Posterior cingulate gyrus (tissue), 11 donors: ENCODE data around the gene ABHD8.
A peak's percentile ranks its signal among the peaks of the same experiment; 100 is the strongest.

ENCODE experiments used
- DNase-seq, 10 donors: peaks; one replicate each; pipeline versions ENCODE4 v3.0.0 to v3.0.0-alpha.2; 2020 to 2021; ENCODE audit warnings: mixed read lengths in 3 of 10
- intact Hi-C: fragments of 100-400 bp; cut with DNase I; formaldehyde crosslinking; loops from one replicate; pipeline ENCODE4 v1.15.1; 2023

ABHD8 gene

DNA sequence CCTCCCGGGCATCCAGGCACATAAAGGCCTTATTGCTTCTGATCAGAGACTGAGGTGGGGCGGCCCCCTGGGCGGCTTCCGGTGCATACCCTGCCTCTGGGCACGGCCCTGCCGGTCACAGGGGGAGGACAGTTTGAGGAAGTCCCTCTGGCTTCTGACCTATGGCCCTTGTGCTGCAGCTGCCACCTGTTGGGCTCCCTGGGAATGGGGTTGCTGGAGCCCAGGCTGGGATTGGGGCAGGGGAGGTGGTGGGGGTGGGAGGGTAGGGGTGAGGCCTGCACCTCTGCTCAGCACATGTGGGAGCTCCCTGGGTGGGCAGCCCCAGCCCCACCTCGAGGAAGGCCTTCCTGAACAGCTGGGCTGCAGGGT lies 20.7 kb upstream of the ABHD8 start:
- no peak for DNase-seq
- intact Hi-C loops: no loop called here

DNA sequence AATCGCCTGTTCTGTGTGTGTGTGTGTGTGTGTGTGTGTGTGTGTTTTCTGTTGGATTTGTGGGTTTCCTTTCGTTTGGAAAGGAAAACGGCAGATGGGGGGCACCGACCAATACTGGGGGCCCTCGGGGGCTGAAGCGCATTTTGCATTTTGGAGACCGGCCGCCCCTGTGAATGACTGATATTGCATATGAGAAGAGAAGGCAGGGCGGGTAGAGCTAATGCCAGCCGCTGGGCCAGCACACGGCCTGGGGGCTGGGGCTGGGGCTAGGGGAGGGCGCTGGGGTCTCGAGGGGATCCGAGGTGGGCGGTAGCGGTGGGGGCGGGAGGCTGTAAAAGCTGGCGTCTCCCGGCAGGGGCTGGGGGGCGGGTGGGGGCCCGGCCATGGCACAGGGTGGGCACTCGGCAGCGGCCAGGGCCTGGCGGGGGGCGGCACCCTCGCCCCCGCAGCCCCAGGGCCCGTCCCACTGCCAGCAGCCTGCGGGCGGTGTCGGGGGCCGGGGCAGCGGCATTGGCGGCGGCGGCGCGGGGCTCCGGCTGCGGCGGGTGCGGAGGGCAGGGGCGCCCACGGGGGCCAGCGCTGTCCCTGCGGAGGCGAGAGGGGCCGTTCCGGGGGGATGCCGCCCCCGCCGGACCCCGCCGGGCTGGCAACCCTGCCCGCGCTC lies 20.2 kb upstream of the ABHD8 start:
- intact Hi-C loops: no loop called here
- DNase-seq: no peak

DNA sequence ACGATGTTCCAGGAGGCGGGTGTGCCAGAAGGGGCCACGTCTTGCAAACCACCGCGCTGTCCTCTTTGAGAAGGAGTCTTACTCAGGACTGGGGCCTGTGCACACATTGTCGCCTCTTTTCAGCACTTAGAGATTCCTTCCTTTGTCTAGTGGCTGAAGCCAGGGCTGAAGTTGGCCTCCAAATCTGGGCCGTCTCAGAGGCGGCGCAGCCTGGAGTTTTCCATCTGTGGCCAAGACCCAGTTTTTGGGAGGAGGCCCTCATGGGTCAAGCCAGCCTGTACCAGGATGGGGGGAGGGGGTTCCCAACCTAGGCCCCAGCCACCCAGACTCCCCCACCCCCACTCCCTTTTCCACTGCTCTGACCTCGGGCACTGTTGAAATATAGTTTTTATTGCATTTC lies 19.6 kb upstream of the ABHD8 start:
- intact Hi-C loops: no loop called here
- peak in 2 of 10 donors; percentile 37 to 60 for DNase-seq

DNA sequence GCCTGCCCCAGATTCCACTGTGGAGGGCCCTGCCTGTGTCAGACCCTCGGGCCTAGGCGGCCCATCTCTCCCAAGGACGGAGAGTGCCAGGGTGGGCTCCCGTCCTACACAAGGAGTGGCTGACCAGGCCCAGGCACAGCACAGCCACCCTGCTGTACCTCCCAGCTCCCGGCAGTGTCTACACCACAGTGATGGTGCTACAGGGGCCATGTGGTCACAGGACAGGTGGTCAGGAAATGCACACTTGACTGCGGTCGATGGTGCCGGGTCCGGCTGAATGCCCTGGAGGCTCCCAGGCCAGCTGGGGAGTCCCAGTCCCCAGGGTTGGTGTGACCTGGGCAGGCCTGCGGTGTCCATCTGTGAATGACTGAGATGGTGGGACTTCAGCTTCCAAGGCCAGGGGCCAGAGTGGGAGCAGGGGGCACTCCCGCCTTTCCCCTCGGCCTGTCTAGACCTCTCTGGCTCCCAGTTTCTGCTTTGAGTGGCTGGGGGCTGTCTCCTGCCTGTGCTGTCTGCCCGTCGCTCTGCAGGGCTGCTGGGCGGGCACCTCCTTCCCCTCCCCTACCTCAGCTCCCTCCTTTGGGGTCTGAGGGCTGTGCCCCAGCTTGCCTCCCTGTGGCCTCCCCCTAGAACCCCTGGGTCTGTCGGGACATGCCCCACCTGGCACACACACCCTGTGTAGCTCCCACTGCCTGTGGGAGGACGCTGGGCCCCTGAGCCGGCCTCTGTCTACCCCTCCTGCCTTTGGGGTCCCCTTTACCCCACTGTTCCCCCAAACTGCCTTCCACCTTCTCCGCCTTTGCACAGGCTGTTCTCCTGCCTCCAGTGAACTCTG lies 18.6 kb upstream of the ABHD8 start:
- DNase-seq: no peak
- intact Hi-C loops: no loop called here

DNA sequence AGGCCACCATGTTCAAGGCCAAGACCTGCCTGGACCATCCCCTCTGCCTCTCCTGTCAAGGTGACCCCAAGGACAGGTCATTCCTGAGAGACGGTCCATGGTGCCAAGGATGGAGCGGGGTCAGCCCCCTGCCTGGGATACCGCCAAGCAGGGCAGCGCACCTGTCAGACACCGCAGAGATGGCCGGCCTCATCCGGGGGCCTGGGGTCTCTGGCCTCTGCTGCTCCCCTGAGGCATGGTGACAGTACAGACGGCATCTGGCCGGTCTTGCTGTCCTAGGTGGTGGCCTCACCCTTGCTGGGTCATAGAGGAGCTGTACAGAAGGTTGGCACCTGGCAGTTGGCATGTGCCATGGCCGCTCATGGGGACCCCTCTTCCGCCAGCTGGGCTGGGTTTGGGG lies 17.2 kb upstream of the ABHD8 start:
- DNase-seq: no peak
- intact Hi-C loops: no loop called here

DNA sequence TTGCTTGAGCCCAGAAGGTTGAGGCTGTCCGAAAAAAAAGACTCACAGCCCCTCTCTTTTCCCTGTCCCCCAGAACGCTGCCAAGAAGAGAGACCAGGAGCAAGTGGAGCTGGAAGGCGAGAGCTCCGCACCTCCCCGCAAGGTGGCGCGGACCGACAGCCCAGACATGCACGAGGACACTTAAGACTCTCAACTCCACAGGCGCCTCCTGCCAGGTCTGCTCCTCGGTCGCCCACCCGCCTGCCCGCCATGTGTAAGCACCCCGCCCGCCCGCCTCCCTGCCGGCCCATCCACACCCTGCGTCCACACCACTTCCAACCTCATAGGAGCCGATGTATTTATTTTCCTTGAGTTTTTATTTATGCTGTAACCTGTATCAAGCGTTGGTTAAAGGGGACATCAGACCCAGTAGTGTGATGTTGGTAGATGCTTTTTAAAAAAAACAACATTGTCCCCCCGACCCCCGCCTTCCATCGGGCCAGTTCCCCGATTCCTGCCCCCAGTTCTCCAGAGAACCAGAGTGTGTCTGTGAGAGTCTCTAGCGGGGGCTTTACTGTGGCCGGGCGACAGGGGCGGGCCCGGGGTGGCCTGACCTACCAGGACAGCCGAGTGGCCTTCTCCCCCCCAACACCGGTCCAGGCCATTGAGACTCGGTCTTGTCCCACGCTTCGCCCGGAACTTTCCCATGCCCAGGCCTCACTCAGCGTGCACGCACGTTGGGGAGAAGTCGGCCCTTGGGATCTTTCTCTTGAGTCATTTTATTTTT lies 16.4 kb upstream of the ABHD8 start:
- intact Hi-C loops: no loop called here
- DNase-seq: no peak

DNA sequence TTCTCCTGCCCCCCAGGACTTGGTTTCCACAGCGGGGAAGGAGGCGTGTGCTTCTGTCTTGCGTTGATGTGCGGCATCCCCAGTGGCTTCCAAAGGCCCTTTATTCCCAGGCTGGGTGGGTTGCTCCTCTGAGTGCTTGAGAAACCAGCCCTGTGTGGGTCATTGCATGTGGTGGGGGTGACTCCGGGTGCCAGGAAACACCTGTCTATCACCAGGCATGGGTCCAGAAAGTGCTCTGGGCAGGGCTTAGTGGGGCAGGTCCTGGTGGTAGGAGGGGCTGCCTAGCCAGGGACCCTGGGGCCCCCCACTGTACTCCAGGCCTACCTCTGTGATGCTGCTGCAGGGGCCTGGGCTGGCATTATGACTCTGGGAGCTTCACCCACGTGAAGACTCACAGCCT lies 15.7 kb upstream of the ABHD8 start:
- no peak for DNase-seq
- intact Hi-C loops: no loop called here

DNA sequence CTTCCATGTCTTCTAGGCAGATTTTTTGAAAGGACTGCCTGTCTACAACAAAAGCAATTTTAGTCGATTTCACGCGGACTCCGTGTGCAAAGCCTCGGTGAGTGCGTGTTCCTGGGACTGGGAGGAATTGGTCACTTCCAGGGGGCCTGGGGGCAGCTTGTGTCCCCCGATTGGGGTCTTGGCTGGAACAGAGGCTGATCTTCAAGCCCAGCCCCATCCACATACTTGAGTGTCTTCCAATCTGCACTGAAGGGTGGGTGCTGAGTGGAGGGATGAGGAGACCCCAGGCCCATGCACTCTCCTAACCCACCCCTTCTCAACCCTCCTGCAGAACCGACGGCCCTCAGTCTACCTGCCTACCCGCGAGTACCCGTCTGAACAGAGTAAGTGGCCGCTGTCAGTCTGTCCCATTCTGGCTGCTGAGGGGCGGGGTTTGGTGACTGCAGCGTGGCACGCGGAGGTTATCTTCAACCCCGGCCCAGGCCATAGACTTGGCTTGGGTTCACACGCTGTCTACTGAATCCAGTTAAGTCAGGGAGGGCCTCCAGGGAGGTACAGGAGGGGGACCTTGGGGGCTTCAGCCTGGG lies 10.9 kb upstream of the ABHD8 start:
- intact Hi-C loops: no loop called here
- DNase-seq: no peak

DNA sequence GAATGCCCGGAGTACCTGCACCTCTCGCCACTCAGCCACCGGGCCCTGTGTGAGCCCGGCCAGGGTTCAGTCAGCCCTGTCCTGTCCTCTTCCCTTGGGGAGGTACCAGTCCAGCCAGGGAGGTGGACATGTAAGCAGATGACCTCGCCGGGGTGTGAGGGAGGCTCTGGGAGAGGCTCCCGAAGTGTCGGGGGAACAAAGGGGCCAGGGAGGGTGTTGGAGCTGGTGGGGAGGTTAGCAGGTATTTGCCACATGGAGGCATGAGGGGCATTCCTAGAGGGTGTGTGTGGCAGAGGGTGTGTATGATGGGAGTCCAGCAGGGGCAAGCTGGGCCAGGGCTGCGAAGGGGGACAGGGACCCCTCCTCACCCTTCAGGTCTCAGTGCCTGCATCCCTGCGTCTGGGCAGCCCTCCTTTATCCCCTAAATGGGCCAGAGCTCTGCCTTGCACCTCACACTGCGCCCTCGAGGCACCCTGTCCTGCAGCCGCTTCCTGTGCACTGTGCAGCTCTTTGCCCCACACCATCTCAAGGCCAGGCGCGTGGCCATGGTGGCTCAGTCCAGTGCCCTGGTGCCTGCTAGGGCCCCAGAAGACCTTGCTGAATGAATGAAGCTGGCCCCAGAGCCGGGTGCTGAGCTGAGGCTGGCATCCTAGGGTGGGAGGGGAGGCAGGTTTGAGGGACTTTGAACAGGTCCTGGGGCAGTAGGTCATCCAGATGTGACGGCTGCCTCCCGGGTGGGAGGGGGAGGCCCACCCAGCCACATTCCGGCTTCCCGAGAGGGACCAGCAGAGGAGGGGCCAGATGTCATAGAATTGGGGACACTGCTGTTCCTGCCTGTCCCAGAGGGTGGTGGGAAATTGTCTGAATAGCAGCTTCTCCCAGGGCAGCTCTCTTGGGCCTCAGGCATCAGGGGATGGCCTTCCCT lies 9.2 kb upstream of the ABHD8 start:
- intact Hi-C loops: no loop called here
- DNase-seq: no peak

DNA sequence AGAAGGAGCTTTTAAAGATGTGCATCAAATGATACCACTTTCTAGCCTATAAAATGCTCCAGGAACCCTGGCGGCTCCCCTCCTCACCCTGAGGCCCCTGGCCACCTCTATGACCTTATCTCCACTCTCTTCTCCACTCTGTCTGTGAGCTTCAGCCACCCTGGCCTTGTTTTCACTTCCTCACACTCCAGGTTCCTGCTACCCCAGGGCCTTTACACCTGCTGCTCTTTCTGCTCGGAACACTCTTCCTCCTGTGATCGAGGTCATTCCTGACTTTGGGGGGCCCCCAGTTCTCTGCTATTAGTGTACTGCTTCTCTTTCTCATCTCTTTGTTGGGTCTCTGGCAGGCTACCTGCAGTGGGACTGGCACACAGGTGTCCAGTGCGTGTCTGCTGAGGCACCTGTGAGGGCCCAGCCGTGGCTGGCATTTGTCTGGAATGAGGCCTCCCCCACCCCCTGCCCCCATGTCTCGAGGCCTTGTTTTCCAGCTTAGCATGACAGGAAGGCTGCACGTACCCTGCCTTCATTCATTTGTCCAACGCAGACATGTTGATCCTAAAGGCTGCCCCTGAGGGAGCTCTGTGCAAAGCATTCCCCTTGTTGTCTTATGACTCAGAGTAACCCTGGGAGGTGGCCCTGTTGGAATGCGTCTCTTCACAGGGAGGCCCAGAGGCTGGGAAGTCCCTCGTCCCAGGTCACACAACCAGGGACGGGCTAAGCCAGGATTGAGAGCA lies 8.4 kb upstream of the ABHD8 start:
- intact Hi-C loops: no loop called here

DNA sequence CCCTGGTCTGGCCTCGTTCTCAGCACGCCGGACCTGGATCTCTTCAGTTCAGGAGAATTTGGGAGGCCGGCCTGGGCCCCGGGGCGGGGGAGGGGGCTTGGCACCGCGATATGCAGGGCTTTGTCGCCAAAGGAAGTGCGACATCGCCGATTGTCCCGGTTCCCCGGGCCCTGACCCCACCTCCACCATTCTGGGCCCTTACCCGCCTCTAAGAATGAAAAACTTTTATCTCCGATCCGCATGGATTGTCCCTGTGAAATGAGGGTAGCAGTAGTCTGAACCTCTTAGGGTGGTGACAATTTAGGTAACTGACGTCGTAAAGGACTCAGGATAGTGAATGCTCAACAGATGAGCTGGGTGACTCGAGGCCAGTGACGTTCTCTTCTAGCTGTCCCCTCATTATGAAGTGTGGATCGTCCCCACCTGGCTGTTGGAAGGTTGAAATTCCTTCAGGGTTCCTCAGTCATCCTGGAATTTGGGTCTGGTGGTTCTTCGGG lies 6.8 kb upstream of the ABHD8 start:
- no peak for DNase-seq
- intact Hi-C loops: loop anchor here (1.0 to 5.0 kb wide), 2 partner anchors 24 to 43 kb away; partner anchors contain the start of genes ANO8 and BABAM1

More for the DNA sequence above, 8.4 kb upstream of the ABHD8 start:
- no peak for DNase-seq

DNA sequence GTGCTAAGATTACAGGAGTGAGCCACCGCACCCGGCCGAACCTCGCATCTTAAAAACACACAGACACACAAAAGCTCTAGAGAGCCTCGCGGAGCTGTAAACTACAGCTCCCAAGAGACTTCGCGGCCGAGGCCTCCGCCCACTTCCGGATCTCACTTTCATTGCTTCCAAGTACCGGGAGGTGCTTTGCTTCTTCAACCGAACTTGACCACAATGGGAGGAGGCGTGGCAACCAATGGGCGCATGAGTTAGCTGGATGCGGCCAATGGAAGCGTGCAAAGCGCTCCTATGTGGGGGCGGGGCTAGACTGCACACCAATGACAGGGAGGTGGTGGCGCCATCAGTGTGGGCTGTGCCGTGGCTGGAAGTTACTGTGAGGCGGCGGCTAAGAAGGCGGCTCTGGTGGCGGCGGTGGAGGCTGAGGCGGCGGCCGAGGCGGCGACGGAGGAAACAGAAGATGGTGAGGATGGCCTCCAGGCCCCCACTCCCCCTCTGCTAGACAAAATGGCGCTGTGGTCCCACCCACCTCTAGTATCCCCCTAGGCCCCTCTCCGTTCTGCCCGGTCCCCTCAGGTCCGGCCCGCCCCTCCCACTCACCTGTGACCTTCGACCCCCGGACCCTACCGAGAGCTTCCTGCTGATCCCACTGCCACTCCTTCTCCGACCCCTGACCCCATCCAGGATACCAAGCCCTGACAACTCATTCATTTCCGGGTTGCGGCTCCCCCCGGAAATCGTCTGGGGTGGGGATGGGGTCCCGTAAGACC lies 6.2 kb upstream of the ABHD8 start, which contains the start of gene DDA1:
TSS of gene DDA1 (plus strand) at position 366 of the 767 bp plus-strand sequence. CDS start at position 458, 92 bp downstream.
- intact Hi-C loops: loop anchor here (1.0 to 5.0 kb wide), 2 partner anchors 25 to 42 kb away; partner anchors contain the start of genes ANO8 and BABAM1
- peak; percentile 98 to 100 (median 99) for DNase-seq

DNA sequence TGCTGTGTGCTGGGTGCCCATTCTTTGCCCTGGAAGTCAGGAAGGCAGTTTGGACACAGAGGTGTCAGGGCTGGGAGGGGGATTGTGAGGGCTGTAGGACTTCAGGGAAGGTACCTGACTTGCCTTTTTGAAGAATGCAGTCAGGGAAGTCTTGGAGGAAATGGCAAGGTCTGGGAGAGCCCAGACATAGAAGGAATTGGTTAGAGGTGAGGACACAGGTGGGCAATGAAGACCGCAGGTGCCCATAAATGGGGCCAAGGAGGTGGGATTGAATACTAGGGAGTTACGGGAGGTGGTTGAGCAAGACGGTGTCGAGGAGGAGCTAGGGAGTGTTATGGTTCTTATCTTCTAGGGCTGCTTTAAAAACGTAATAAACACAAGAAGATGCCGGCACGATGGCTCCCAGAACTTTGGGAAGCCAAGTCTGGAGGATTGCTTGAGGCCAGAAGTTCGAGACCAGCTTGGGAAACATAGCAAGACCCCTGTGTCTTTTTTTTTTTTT lies 4.7 kb upstream of the ABHD8 start:
- intact Hi-C loops: loop anchor here (5.0 kb wide), 1 partner anchor 41 kb away; the partner anchor contains the start of gene BABAM1
- DNase-seq: no peak

DNA sequence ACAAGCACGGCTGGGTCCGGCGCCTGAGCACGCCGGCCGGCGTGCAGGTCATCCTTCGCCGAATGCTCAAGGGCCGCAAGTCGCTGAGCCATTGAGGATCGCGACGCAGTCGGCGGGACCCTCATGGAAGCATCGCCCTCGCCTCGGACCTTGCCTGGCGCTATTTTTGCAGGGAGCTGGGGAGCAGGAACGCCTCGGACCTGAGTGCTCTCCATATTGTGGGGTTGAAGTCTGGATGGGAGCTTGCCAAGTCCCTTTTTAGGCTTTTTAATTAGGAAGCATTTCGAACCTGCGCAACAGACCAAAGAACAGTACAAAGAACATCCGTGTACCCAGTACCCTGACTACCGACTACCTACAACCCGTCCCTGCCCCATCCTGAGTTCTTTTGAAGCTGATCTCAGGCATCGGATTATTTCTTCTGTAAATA lies 3.1 kb upstream of the ABHD8 start:
- DNase-seq: no peak
- intact Hi-C loops: loop anchor here (5.0 kb wide), 1 partner anchor 39 kb away; the partner anchor contains the start of gene BABAM1

DNA sequence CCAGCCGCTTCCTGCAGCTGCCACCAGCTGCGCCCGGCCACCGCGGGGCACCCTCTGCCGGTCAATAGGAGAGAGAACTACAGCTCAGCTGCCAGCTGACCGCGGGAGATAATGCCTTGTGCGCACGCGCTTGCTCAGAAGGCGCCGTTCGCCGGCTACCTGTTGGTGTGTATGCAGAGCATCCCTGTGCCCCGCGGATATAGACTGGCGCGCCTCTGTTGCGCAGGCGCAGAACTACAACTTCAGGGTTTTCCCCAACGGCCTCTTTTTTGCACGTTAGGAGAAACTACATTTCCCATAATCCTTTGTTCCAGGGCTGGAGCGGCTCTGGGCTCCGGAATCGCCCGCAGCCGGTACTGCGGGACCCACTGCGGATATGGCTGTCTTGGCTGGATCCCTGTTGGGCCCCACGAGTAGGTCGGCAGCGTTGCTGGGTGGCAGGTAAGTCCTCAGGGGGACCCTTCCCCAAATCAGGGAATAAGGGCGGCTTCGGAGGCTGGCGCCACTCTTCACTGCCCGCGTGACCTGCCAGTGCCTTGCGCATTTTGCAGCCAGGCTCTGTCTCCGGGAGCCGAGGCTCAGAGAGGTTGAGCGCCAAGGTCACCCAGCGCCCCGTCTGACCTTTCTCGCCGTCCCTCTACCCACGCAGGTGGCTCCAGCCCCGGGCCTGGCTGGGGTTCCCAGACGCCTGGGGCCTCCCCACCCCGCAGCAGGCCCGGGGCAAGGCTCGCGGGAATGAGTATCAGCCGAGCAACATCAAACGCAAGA lies 2.5 kb upstream of the ABHD8 start, which contains the start of gene MRPL34:
TSS of gene MRPL34 (plus strand) at position 356 of the 768 bp plus-strand sequence. CDS start at position 377, 21 bp downstream.
- intact Hi-C loops: loop anchor here (5.0 kb wide), 1 partner anchor 38 kb away; the partner anchor contains the start of gene BABAM1

DNA sequence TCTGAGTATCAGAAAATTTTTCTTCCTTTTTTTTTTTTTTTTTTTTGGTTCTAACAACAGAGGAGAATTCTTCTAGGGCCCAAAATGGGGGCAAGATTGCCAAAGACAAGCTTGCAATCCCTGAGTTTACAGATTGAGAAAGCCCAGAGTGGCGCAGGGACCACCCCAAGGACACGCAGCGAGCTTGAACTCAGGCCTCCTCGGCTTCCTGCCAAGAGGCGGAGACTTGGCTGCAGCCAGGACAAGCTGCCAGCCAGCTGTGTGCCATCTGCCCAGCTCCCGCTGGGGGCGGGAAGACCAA lies 1.9 kb upstream of the ABHD8 start:
- intact Hi-C loops: loop anchor here (5.0 kb wide), 1 partner anchor 38 kb away; the partner anchor contains the start of gene BABAM1
- DNase-seq: no peak

More for the DNA sequence above, 2.5 kb upstream of the ABHD8 start, which contains the start of gene MRPL34:
- DNase-seq: peak; percentile 93 to 100 (median 96)
